GM12878 (cell line): Measurements from ENCODE around the gene PPBP.

Experiments used
- CTCF ChIP-seq, 3 experiments: IDR thresholded peaks in 2 of 3; conservative IDR thresholded peaks in 1 of 3; 2 replicates each; pipeline ENCODE4 v1.5.1; 2011; ENCODE audit warnings: low read depth in 3 of 3, low read length in 3 of 3, mild to moderate bottlenecking in 3 of 3, control low read depth in 2 of 3, moderate library complexity in 2 of 3, inconsistent platforms in 1 of 3, mixed read lengths in 1 of 3; ENCODE audit not compliant: control insufficient read depth in 2 of 3, insufficient read depth in 1 of 3; ENCODE audit errors: extremely low read depth in 1 of 3
- EP300 ChIP-seq, 2 experiments: fragments of 150-350 bp in 1 of 2; IDR thresholded peaks; 2 replicates each; pipeline ENCODE4 v1.6.1; 2011 to 2012; ENCODE audit warnings: low read depth in 2 of 2, low read length in 2 of 2, borderline replicate concordance in 1 of 2, improper control_type of control experiment in 1 of 2, inconsistent platforms in 1 of 2; ENCODE audit not compliant: control insufficient read depth in 1 of 2
- PBX3 ChIP-seq: IDR thresholded peaks from 2 replicates; pipeline ENCODE4 v1.6.1; 2011; ENCODE audit warnings: mild to moderate bottlenecking, low read depth, low read length, moderate library complexity; ENCODE audit not compliant: insufficient replicate concordance
- RBBP5 ChIP-seq: fragments of 200-600 bp; sonication (generic); conservative IDR thresholded peaks from 2 replicates; pipeline ENCODE4 v1.6.1; 2016
- RFX5 ChIP-seq: IDR thresholded peaks from 2 replicates; pipeline ENCODE4 v1.6.1; 2011; ENCODE audit warnings: low read depth, low read length, improper control_type of control experiment
- TAF1 ChIP-seq: IDR thresholded peaks from 2 replicates; pipeline ENCODE4 v1.6.1; 2011; ENCODE audit warnings: mild to moderate bottlenecking, low read depth, low read length, borderline replicate concordance
- ZBED1 ChIP-seq: IDR thresholded peaks from 2 replicates; pipeline ENCODE4 v1.6.1; 2016; ENCODE audit warnings: borderline replicate concordance

GRCh38 chr4:73990988-73991741 is 3.2 kb upstream of the PPBP start:
- TF ChIP-seq CTCF (IDR thresholded peaks at IDR 0.05 in 2 of 3, conservative IDR thresholded peaks at IDR 0.05 in 1 of 3; ENCODE audit: control insufficient read depth in 2 of 3, extremely low read depth in 1 of 3, insufficient read depth in 1 of 3, low read depth in 3 of 3, low read length in 3 of 3): no peak
- no peak for TF ChIP-seq TAF1
- no peak for TF ChIP-seq PBX3
- no peak for TF ChIP-seq ZBED1
- TF ChIP-seq EP300 (IDR thresholded peaks at IDR 0.05; ENCODE audit: borderline replicate concordance in 1 of 2, control insufficient read depth in 1 of 2, low read depth in 2 of 2, low read length in 2 of 2): no peak
- no peak for TF ChIP-seq RFX5
- no peak for TF ChIP-seq RBBP5
